Lung microvascular endothelial cell (primary cell): ENCODE results near the gene DEF6. TPM values are rescaled to one million over a fixed set of nuclear protein-coding genes. Genes with fewer than 3 reads are reported as not detected.

Experiments
- DNase-seq, 2 donors: peaks; one replicate each; pipeline versions ENCODE4 v3.0.0 to v3.0.0-alpha.2; 2010; ENCODE audit warnings: low read depth in 2 of 2
- total RNA-seq: library from RNA; depleted of rRNA; stranded (reverse); fragments of >200 nt; gene quantifications from 2 replicates; pipeline ENCODE4 v1.2.1, GENCODE V29; 2014

Gene DEF6
- total RNA-seq, 1 donor from 2014 or later: 0.20 TPM

- DNase-seq: peak in 1 of 2 donors; percentile 57
Measured at GRCh38 chr6:35343092-35343834, 45.6 kb downstream of the DEF6 start.

DNA sequence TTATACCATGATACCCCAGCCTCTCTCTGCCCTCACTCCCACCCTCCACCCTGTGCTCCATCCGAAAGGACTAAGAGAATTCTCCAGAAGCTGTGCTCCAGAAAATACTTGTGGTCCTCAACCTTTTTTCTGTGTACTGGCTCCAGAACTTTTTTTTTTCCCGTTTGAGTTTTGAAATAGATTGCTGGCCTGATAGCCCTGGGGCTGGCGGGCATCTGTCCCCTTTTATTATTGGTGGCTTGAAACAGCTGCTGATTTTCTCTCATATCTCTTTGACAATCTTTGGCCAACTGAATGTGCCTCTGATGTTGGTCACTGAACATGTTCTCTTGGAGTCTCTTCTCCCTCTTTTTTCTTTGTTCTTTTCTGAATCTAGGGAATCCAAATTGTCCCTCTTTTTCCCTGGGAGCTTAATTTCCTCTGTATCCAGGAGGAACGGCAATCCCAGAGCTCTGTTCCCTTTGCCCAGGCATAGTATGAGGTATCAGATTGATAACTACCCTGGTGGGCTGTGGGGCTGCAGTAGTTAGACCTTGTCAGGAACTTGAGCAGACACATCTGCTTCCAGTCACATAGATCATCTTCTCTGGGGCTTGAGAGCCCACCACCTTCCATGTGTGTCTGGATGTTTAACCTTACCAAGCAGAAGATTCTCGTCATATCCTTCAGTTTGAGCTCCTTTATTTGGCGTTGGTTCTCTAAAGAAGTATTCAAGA is 46.4 kb downstream of the DEF6 start:
- DNase-seq: no peak

DNA sequence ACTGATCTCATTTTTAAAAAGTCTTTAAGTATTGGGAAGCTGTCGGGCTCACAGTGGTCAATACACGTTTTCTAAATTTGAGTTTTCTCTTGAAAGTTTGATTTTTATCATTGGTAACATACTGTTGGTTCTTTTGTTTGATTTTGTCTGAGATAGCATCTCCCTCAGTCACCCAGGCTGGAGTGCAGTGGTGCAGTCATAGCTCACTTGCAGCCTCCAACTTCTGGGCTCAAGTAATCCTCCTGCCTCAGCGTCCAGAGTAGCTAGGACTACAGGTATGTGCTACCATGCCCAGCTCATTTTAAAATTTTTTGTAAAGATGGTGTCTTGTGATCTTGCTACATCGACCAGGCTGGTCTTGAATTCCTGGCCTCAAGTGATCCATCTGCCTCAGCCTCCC is 53.8 kb downstream of the DEF6 start:
- DNase-seq: no peak

- DNase-seq: no peak
Measured at GRCh38 chr6:35352735-35353134, 55.1 kb downstream of the DEF6 start.

DNA sequence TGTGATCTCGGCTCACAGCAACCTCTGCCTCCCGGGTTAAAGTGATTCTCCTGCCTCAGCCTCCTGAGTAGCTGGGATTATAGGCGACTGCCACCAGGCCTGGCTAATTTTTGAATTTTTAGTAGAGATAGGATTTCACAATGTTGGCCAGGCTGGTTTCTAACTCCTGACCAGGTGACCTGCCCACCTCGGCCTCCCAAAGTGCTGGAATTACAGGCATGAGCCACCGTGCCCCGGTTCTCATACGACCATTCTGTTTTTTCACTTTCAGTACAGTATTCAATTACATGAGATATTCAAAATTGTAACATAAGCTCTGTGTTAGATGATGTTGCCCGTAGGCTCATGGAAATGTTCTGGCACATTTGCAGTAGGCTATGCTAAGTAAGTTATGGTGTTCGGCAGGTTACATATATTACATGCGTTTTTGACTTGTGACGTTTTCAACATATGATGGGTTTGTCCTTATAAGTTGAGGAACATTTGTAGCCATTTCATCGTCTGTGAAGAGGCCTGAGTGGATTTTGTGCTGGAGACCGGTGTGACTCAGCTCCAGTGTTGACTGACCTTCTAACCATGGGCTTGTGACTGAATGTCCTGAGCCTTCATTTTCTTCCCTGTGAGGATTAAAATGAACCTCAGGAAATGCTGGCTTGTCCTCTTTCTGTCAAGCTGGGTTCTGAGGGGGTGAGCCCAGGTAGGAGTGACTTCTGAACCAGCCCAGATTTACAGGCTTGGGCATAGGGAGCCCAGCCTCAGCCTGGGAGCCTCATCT is 56.9 kb downstream of the DEF6 start:
- peak in 1 of 2 donors; percentile 19 for DNase-seq

DNA sequence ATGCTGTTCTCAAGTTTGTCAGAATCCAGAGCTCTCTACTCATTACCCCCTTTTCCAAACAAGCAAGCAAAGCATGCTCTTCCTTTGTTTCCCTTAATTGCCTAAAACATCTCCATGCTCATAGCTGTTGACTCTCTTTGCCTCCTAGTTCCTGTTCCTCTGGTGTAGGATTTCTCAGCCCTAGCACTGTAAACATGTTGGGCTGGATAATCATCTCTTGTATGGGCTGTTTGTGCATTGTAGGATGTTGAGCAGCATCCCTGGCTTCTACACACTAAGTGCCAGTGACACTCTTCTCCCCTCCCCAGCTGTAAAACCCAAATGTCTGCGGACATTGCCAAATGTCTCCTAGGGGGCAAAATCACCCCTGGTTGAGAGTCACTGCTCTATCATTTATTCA is 58.8 kb downstream of the DEF6 start:
- DNase-seq: no peak

GRCh38 chr6:35357677-35358076 is 60.1 kb downstream of the DEF6 start:
- no peak for DNase-seq

DNA sequence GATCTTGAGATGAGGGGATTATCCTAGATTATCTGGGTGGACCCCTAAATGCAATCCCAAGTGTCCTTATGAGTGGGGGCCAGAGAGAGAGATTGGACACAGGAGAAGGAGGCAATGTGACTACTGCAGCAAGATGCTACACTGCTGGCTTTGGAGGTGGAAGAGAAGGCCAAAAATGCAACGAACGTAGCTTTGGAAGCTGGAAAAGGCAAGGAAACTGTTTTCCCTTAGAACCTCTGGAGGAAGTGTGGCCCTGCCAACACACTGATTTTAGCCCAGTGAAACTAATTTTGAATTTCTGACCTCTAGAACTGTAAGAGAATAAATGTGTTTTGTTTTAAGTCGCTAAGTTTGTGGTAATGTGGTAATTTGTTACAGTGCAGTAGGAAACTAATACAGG is 60.5 kb downstream of the DEF6 start:
- no peak for DNase-seq

DNA sequence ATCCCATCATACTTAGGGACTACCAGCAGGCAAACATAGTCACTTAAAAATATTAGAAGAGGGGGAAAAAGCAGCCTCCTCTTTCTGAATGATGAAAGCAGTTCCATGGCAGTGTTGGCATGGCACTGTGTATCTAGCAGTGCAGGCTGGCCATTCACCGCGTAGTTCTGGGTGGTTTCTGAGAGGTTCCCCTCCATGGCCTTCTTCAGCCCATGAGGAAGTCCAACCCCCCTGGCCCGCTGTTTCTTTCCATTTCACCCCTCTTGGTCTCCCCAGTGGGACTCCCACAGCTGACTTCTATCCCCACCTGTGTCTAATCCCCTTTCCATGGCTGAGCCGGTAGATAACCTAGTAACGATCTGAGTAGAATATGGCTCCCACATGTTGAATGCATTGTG is 61.7 kb downstream of the DEF6 start:
- no peak for DNase-seq

GRCh38 chr6:35359744-35360348 is 62.2 kb downstream of the DEF6 start:
- peak in 1 of 2 donors; percentile 29 for DNase-seq

DNA sequence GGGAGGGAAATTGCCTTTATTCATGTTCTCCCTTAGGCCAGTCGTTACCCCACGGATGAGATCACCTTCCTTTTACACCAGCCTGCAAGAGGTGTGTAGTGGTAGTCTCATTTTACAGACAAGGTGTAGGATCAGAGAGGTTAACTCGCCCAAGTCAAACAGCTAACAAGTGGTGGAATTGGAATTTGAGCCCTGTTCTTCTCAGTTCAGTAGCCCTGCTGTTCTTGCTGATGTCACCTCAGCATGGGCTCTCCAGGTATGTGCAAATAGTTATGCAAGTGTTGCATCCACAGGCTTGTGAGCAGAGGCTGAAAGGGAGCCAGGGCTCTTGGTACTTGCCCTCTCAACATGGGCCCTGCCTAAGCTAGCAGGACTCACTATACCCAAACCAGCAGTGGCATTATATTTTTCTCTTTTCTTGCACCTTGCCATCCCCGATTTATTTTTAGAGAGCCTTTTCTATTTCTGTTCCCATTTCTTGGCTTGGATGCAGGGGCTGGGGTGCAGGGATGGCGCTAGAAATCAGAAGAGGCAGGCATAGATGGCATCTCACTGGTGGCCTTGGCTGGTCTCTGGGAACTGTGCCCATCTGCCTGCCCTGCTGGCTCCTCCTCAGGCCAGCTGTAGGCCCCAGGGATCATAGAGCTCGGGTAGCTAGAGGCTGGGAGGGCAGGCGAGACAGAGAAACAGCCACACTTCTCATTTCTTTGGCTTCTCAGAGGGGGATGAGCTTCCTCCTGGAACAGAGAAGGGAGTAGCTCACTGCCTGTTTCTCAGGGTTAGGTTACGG is 62.9 kb downstream of the DEF6 start:
- DNase-seq: no peak

- no peak for DNase-seq
Measured at GRCh38 chr6:35362200-35362599, 64.6 kb downstream of the DEF6 start.

DNA sequence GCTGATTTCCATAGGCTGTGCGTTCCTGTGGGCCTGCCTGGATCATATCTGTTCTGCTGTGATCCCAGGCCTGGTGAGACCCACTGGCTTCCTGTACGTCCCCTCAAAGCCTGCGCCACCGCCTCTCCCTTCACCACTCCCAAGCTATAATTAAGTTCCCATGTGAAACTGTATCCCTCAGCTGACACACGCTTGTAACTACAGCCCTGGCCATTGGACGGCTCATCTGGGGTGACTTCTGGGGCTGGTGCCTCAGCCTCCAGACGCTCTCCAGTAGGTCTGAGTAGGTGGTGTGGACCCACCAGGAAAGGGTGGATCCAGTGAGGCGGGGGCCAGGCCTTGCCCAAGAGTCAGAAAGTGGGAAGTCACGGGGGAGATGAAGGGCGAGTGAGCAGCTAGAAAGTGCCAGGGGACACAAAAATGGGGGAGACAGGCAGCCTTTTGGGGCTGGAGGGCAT is 65.7 kb downstream of the DEF6 start:
- no peak for DNase-seq

GRCh38 chr6:35365594-35366203 is 68.1 kb downstream of the DEF6 start:
- no peak for DNase-seq

DNA sequence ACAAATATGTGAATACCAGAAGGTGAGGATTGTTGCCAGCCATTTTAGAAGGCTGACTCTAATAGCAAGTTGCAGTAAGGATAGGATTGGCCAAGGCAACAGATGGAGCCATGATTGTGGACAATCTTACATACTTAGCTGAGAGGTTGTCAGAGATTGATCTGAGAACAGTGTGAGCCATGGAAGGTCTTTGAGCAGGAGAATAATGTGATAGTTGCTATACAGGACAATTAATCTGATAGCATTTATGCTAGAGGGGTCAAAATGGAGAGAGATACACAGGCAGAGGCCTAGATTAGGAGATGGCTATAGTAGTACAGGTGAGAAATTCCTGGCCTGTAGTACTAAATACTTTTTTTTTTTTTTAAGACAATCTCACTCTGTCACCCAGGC is 68.6 kb downstream of the DEF6 start:
- DNase-seq: no peak

DNA sequence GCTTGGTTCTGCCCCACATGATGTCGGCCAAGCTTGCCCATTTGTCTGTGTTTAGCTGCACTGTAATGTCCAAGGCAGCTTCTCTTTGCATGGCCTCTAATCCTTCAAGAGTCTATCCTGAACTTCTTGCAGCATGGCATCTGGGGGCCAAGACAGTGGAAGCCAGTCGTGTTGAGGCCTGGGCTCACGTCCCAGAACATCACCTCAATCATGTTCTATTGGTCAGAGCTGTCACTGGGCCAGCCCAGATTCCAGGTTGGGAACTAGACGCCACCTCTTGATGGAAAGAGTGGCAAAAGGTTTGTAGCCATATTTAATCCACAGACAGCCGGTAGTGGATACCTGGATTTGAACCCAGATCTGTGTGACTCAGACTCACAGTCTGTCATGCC is 70.0 kb downstream of the DEF6 start:
- no peak for DNase-seq

DNA sequence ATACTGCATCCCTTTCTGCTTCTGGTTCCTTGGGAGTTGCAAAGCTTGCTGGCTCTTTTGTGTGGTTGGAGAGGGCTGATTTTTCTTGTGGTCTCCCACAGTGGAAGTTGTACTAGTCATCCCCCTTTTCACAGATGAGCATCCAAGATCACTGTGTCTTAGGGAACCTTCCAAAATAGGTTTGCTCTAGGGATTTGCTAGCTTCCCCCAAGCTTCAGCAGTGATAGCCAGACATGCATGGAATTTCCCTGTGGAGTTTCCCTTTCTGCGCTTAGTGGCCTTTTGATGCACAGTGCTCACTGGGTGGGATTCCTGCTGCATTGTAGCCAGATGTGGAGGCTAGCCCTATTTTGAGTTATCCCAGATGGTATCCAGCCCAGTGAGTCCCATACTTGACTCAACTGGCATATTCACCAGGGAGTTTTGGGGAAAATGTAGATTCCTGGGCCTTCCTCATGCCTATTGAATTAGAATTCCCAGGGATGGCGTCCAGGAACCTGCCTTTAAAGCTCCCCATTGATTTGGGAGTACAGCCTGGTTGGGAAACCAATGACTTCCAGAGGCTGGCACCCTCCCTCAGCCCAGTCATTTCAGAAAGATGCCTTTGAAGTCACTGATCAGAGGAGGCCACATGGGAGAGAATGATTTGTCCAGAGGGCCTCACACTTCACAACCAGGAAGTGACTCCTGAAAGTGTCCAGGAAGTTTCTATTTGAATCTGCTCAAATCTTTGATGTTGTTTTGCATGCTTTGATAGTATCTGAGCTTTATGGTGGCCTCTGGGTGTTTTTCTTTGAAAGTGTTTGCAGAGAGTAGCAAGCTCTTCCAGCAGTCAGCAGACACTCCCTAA is 70.6 kb downstream of the DEF6 start:
- peak; percentile 49 to 65 for DNase-seq

GRCh38 chr6:35370124-35370741 is 72.6 kb downstream of the DEF6 start:
- DNase-seq: peak; percentile 85 to 89

DNA sequence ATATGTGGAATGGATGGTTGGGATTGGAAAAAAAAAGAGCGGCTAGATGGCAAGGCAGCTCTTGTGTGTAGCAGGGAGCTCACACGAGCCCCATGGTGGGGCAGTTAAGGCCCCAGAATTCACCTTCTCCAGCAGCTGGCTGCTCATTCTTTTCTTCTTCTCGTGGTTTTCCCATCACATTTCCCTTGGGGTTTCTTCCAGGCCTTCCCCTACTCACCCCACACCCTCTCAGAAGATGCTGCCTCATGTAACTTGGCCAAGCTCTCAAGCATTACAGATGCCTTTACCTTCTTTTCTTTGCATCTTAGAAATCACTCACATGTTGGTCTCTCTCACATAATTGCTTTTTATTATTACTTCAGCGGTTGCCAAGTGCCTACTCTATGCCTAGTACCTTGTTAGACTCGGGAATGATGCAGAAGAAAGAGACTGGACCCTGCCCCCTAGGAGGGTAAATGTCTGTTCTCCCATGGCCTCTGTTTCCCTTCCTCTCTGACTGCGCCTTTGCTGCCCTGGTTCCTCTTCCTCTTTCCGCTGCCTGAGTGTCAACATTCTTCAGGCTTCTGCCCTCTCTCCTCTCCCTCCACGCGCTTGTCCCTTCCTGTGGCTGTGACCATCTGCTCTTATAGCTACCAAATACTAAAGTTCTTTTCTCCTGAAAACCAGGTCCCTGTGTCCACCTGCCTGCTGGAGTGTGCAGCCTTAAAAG is 73.3 kb downstream of the DEF6 start:
- DNase-seq: no peak
